Effector CD8-positive, alpha-beta T cell (primary cell): ENCODE results near the gene AKAP13.

Experiments used
- DNase-seq: peaks from one replicate; lab custom pipeline; 2025; lab: John Stamatoyannopoulos, UW

The AKAP13 gene

DNA sequence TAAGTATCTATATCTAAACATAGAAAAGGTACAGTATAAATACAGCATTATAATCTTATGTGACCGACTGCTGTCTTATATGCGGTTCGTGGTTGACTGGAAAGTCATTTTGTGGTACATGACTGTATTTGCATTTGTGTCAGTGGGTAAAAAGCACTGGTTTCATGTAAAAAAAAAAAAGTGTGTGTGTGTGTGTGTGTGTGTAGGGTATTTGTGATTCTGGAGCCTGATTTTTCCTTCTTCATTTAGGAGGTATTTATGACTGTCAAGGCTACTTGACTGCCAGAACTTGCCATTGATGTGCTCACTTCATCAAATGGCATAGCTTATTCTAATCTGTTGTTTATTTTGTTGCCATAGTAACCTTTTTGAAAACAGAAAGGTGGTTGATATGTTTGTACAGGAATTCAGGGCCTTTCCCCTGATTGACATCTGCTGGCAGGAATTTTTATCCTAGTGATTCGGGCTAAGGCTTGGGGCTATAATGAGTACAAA is 63.2 kb downstream of the AKAP13 start:
- no peak for DNase-seq

GRCh38 chr15:85444122-85444745 is 63.8 kb downstream of the AKAP13 start:
- no peak for DNase-seq

- DNase-seq = no peak
These were observed 65.0 kb downstream of the AKAP13 start for GRCh38 chr15:85445361-85445760.

DNA sequence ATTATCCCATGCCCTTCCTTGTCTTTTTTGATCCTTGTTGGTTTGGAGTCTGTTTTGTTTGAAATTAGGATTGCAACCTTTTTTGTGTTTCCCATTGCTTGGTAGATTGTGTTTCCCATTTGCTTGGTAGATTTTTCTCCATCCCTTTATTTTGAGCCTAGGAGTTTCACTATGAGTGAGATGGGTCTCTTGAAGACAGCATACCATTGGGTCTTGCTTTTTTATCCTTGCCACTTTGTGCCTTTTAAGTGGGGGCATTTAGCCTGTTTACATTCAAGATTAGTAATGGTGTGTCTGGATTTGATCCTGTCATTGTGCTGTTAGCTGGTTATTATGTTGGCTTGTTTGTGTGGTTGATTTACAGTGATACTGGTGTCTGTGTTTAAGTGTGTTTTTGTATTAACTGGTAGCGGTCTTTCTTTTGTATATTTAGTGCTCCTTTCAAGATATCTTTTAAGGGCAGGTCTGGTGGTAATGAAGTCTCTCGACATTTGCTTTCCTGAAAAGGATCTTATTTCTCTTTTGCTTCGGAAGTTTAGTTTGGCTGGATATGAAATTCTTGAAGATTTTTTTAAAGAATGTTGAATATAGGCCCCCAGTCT is 70.8 kb downstream of the AKAP13 start:
- no peak for DNase-seq

DNA sequence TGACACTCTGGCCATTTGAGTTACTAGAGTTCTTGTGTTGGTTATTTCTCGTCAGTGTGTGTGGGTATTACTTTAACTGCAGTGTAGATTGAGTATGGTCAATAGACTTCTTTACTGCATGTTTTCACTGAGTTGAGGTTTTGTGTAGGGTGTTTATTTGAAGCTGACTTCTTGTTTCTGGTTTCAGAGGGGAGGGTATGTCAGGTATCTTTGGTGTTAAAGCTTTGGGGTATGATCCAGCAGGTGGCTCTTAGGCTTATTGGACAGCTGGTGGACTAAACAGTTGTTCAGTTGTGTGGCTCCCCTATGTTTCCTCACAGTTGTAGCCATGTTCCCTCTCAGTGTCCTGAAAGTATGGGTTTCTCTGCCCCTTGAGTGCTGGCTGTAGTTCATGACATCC is 72.0 kb downstream of the AKAP13 start:
- no peak for DNase-seq

GRCh38 chr15:85453144-85453872 is 72.9 kb downstream of the AKAP13 start:
- DNase-seq = no peak

GRCh38 chr15:85454403-85454802 is 74.0 kb downstream of the AKAP13 start:
- no peak for DNase-seq

- DNase-seq = no peak
These were observed 75.5 kb downstream of the AKAP13 start for GRCh38 chr15:85455891-85456290.

- no peak for DNase-seq
These were observed 76.4 kb downstream of the AKAP13 start for GRCh38 chr15:85456798-85457197.

GRCh38 chr15:85457392-85457968 is 77.1 kb downstream of the AKAP13 start:
- DNase-seq = no peak

DNA sequence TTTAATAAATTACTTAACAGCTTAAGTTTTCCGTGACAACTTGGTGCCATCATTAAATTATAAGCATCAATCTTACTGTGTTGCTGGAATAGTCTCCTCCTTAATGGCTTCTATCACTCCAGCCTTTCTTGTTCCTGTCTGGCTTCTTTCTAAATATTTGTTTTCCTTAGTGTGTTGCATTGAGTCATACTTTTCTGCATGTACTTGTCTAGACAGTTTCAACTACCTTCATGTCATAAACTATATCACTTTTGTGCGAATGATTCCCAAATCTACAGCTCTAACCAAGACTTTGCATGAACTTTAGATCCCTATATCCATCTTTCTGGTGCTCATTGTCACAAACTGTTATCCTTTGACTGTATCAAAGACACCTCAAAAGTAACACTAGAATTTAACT is 78.4 kb downstream of the AKAP13 start:
- no peak for DNase-seq

GRCh38 chr15:85462029-85462428 is 81.6 kb downstream of the AKAP13 start:
- DNase-seq = no peak

GRCh38 chr15:85463276-85463892 is 83.0 kb downstream of the AKAP13 start:
- no peak for DNase-seq

GRCh38 chr15:85463976-85464375 is 83.6 kb downstream of the AKAP13 start:
- no peak for DNase-seq

- no peak for DNase-seq
These were observed 84.1 kb downstream of the AKAP13 start for GRCh38 chr15:85464471-85464870.

GRCh38 chr15:85470563-85471271 is 90.3 kb downstream of the AKAP13 start:
- no peak for DNase-seq

- DNase-seq = no peak
These were observed 91.9 kb downstream of the AKAP13 start for GRCh38 chr15:85472349-85472748.

DNA sequence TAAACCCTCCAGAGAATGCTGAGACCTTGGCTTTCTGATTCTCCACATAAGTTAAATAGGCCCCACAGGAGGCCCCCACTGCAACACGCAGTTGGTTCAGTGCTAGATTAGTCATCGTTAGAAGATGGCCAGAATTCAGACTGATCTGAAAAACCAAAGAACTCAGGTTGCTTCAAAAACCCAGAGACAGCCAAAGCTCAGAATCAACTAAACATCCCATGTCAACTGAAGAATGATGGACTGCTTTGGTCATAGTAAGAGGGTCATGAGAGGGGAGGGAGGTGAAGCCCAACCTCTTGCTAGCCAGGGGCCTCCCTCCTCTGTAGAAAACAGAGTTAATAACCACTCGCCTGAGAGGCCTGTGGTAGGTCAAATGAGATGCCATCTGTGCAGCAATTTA is 93.1 kb downstream of the AKAP13 start:
- DNase-seq = no peak

DNA sequence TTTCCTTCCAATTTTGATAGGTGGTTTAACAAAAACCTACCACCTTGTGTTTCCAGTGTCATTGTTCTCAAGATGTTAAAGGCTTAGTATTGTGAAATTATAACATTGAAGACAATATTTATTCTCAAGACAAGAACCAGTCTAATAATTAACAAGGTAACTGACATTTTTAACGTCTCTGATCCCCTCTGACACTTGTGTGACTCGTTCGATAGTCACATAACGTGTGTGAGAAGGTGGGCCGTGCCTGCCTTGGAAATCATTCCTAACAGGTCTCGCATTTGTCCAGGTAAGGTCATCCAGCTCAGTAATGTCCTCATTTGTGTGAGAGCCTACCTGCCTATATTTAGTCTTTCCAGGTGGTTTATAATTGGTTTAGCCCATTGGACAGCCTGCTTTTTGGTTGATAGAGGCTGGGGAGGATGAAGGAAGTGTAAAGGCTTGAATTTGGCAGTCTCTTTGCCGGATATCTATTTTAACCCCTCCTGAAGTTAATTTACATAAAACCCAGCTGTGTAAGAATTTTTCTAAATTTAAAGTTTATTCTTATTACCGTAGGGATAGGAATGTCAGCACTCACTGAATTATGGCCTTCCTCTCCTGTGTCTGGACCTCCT is 94.4 kb downstream of the AKAP13 start:
- DNase-seq = no peak

DNA sequence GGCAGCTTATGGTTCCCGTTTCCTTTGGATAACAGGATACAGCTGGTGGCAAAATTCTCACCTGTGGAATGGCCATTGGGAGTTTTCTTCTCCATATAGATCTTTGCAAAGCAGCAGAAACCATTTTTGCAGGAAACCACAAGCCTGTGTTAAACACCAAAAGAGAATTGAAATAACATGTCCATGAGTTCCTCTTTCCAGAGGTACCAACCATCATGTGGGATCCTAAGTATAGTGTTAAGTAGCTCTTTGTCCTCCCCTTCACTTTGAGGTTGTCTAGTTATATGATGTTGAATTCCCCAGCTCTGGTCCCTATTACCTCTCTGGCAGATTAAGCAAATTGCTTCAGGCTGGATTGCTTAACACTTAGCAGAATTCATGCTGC is 94.9 kb downstream of the AKAP13 start:
- DNase-seq = no peak

- DNase-seq = no peak
These were observed 95.3 kb downstream of the AKAP13 start for GRCh38 chr15:85475711-85476110.
